Hepatocyte (in vitro differentiated cells): Measurements from ENCODE around the gene WIPF3.

Experiments
- CTCF ChIP-seq: fragments of 200-600 bp; sonication (generic); IDR thresholded peaks from 2 replicates; pipeline ENCODE4 v1.5.1; 2016; ENCODE audit warnings: antibody characterized with exemption, mild to moderate bottlenecking; ENCODE audit not compliant: poor library complexity
- EZH2 ChIP-seq: fragments of 200-600 bp; sonication (generic); IDR thresholded peaks from 2 replicates; pipeline ENCODE4 v1.6.1; 2016; ENCODE audit warnings: antibody characterized with exemption, mild to moderate bottlenecking, borderline replicate concordance
- EZH2phosphoT487 ChIP-seq: fragments of 200-600 bp; sonication (generic); IDR thresholded peaks from one replicate; pipeline ENCODE4 v1.6.1; 2018; ENCODE audit warnings: antibody characterized with exemption, mild to moderate bottlenecking, low read depth, moderate library complexity; ENCODE audit not compliant: unreplicated experiment, severe bottlenecking

GRCh38 chr7:29892231-29892630 lies 85.9 kb downstream of the WIPF3 start:
- TF ChIP-seq CTCF (no peak), EZH2 (no peak), EZH2phosphoT487 (no peak)
